ENCODE data around the gene BMPR1A.

DNA sequence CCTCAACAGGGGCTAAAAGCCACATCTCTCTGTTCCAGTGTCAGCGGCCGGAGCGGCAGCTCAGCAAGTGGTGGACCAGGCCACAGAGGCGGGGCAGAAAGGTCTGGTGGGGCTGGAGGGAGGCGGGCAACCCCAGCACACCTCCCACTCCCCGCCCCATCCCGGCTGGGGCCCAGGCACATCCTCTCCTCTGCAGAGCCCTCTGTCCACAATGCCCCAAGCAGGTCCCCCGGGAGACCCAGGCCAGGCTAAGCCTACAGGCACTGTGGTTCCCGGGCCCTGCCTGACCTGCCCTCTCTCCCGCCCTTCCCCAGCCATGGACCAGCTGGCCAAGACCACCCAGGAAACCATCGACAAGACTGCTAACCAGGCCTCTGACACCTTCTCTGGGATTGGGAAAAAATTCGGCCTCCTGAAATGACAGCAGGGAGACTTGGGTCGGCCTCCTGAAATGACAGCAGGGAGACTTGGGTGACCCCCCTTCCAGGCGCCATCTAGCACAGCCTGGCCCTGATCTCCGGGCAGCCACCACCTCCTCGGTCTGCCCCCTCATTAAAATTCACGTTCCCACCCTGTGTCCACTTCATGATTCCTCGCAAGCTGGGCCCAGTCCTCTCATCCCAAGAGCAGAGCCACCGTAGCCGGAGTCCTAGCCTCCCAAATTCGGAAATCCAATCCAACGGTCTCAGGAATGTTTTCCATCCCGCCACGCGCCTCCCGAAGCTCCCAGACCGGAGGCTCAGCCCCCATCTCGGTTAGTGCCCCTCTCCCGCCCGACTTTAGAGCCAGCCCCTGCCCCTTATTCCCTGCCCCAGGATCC, 214.0 kb downstream of the BMPR1A start:
- TF ChIP-seq, protein P1, sequence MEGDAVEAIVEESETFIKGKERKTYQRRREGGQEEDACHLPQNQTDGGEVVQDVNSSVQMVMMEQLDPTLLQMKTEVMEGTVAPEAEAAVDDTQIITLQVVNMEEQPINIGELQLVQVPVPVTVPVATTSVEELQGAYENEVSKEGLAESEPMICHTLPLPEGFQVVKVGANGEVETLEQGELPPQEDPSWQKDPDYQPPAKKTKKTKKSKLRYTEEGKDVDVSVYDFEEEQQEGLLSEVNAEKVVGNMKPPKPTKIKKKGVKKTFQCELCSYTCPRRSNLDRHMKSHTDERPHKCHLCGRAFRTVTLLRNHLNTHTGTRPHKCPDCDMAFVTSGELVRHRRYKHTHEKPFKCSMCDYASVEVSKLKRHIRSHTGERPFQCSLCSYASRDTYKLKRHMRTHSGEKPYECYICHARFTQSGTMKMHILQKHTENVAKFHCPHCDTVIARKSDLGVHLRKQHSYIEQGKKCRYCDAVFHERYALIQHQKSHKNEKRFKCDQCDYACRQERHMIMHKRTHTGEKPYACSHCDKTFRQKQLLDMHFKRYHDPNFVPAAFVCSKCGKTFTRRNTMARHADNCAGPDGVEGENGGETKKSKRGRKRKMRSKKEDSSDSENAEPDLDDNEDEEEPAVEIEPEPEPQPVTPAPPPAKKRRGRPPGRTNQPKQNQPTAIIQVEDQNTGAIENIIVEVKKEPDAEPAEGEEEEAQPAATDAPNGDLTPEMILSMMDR (IDR thresholded peaks at IDR 0.05), result no peak
- peak in 1 of 2 donors; percentile 47 for TF ChIP-seq POLR2A (IDR thresholded peaks at IDR 0.05)

Measured in lower leg skin (tissue), 3 donors.